K562 (cell line): ENCODE data around the gene KLHDC7A. TPM values are rescaled to one million over a fixed set of nuclear protein-coding genes. Genes with fewer than 3 reads are reported as not detected.

Source experiments
- ATAC-seq: fragments of 200-7000 bp; cut with Tn5 transposase; 3 replicates; pipeline ENCODE4 v1.9.1; 2020; ENCODE audit warnings: moderate library complexity
- BruUV-seq: library from RNA; stranded (reverse); fragments of 400-500 nt; replicated peaks from 2 replicates; lab custom pipeline; 2021; lab: Mats Ljungman, UMichigan
- CTCF ChIA-PET: fragments of 300-600 bp; formaldehyde crosslinking; extraction: SDS; loops from one replicate; lab custom pipeline; 2021; ENCODE audit warnings: low intra/inter-chr PET ratio; lab: Yijun Ruan, JAX
- POLR2A ChIA-PET: fragments of 300-600, 350-650 bp; sonication (Branson Sonifier 250); formaldehyde crosslinking; extraction: SDS; loops from one replicate; lab custom pipeline; 2021; ENCODE audit warnings: antibody characterized with exemption, inconsistent platforms; lab: Yijun Ruan, JAX
- DNase-seq, 4 experiments: peaks; one replicate each; pipeline versions ENCODE4 v3.0.0 to v3.0.0-alpha.2; 2011 to 2018; ENCODE audit warnings: low spot score in 3 of 4, mixed read lengths in 3 of 4; ENCODE audit errors: extremely low read depth in 1 of 4
- FAIRE-seq: peaks from 2 replicates; lab custom pipeline; 2011; peaks lifted over from hg19 to GRCh38; lab: Jason Lieb, UNC
- H2AFZ ChIP-seq: 2 replicates; pipeline ENCODE4 v1.6.0; 2011; ENCODE audit warnings: low read depth, low read length, control low read depth, inconsistent platforms
- H3K27ac ChIP-seq: fragments of 200-600 bp; 3 replicates; pipeline ENCODE4 v1.8.0; 2011; ENCODE audit warnings: low read depth, mild to moderate bottlenecking, control low read depth, inconsistent platforms, low read length, moderate library complexity, mixed read lengths; ENCODE audit errors: extremely low read depth
- H3K27me3 ChIP-seq, 2 experiments: fragments of 300-600 bp in 1 of 2; 2 replicates in 1 of 2; 3 replicates in 1 of 2; pipeline versions ENCODE4 v1.6.0 to v1.8.0; 2011; ENCODE audit warnings: inconsistent platforms in 2 of 2, low read length in 2 of 2, mild to moderate bottlenecking in 1 of 2, mixed read lengths in 1 of 2, moderate library complexity in 1 of 2; ENCODE audit not compliant: control insufficient read depth in 2 of 2, insufficient read depth in 2 of 2
- H3K36me3 ChIP-seq: fragments of 300-600 bp; 3 replicates; pipeline ENCODE4 v1.8.0; 2011; ENCODE audit warnings: mild to moderate bottlenecking, low read length, inconsistent platforms; ENCODE audit not compliant: control insufficient read depth, insufficient read depth
- H3K4me1 ChIP-seq, 2 experiments: fragments of 200-600 bp in 1 of 2; replicated peaks in 1 of 2; 2 replicates in 1 of 2; 3 replicates in 1 of 2; pipeline versions ENCODE4 v1.5.1 to v1.8.0; 2011; ENCODE audit warnings: inconsistent platforms in 2 of 2, low read length in 2 of 2, mild to moderate bottlenecking in 1 of 2, mixed read lengths in 1 of 2, moderate library complexity in 1 of 2; ENCODE audit not compliant: control insufficient read depth in 2 of 2, insufficient read depth in 2 of 2
- H3K4me2 ChIP-seq: 2 replicates; pipeline ENCODE4 v1.6.1; 2011; ENCODE audit warnings: low read length, control low read depth, inconsistent platforms, mixed read lengths; ENCODE audit not compliant: insufficient read depth
- H3K4me3 ChIP-seq: fragments of 200-600 bp; sonication (generic), shearing (Covaris generic); 2 replicates; pipeline ENCODE4 v1.5.1; 2016; ENCODE audit warnings: control low read depth, inconsistent platforms
- H3K79me2 ChIP-seq: fragments of 200-600 bp; 3 replicates; pipeline ENCODE4 v1.8.0; 2011; ENCODE audit warnings: low read length, inconsistent platforms; ENCODE audit not compliant: control insufficient read depth, insufficient read depth
- H3K9ac ChIP-seq, 2 experiments: 2 replicates each; pipeline versions ENCODE4 v1.6.0 to v1.6.1; 2011; ENCODE audit warnings: low read depth in 2 of 2, low read length in 2 of 2, control low read depth in 1 of 2, inconsistent platforms in 1 of 2, mild to moderate bottlenecking in 1 of 2, mixed read lengths in 1 of 2; ENCODE audit not compliant: insufficient read depth in 1 of 2
- H3K9me1 ChIP-seq: one replicate; pipeline ENCODE4 v1.6.0; 2011; ENCODE audit warnings: inconsistent platforms, mild to moderate bottlenecking, low read length, moderate library complexity; ENCODE audit not compliant: control insufficient read depth, insufficient read depth
- H3K9me3 ChIP-seq: replicated peaks from 2 replicates; pipeline ENCODE4 v1.5.1; 2011; ENCODE audit warnings: low read depth, low read length, inconsistent platforms; ENCODE audit not compliant: control insufficient read depth, insufficient read depth
- H4K20me1 ChIP-seq: replicated peaks from 2 replicates; pipeline ENCODE4 v1.6.1; 2011; ENCODE audit warnings: low read length, inconsistent platforms, mixed read lengths; ENCODE audit not compliant: control insufficient read depth, insufficient read depth
- CBX3 ChIP-seq, 2 experiments: IDR thresholded peaks; 1 replicate in 1 of 2; 2 replicates in 1 of 2; pipeline ENCODE4 v1.6.1; 2012; ENCODE audit warnings: inconsistent platforms in 2 of 2, low read length in 2 of 2, borderline replicate concordance in 1 of 2, control low read depth in 1 of 2
- FOS ChIP-seq: IDR thresholded peaks from 3 replicates; pipeline ENCODE4 v1.6.1; 2011; ENCODE audit not compliant: insufficient read length; ENCODE audit errors: extremely low read depth
- HNRNPH1 ChIP-seq: fragments of 200-400 bp; formaldehyde crosslinking; optimal IDR thresholded peaks from 2 replicates; pipeline ENCODE3; 2017; ENCODE audit warnings: low read depth, mild to moderate bottlenecking, low read length, moderate library complexity
- HSF4 ChIP-seq: fragments of 250-450 bp; sonication (Bioruptor Pico); IDR thresholded peaks from 2 replicates; pipeline ENCODE4 v2.1.2; 2022; ENCODE audit warnings: mild to moderate bottlenecking, moderate library complexity, borderline replicate concordance
- NR3C1 ChIP-seq: sonication (generic); formaldehyde crosslinking; IDR thresholded peaks from 2 replicates; pipeline ENCODE4 v1.8.1; 2022; ENCODE audit warnings: missing genetic modification reagents
- RFX1 ChIP-seq: fragments of 450-650 bp; IDR thresholded peaks from 2 replicates; pipeline ENCODE4 v1.6.1; 2016; ENCODE audit warnings: mild to moderate bottlenecking, moderate library complexity
- SOX6 ChIP-seq: fragments of 450-650 bp; IDR thresholded peaks from 2 replicates; pipeline ENCODE4 v1.6.1; 2014; ENCODE audit warnings: mild to moderate bottlenecking
- SP2 ChIP-seq: IDR thresholded peaks from 2 replicates; pipeline ENCODE4 v1.6.1; 2011; ENCODE audit warnings: mild to moderate bottlenecking, low read depth, low read length, moderate library complexity; ENCODE audit not compliant: poor library complexity, severe bottlenecking; ENCODE audit errors: extremely low read depth
- TAL1 ChIP-seq: fragments of 450-650 bp; IDR thresholded peaks from 2 replicates; pipeline ENCODE4 v1.6.1; 2016; ENCODE audit warnings: mild to moderate bottlenecking
- XRCC5 ChIP-seq: fragments of 200-400 bp; formaldehyde crosslinking; IDR thresholded peaks from 2 replicates; pipeline ENCODE4 v1.6.1; 2017; ENCODE audit warnings: low read depth, mild to moderate bottlenecking, low read length
- ZNF263 ChIP-seq: sonication (generic); formaldehyde crosslinking; IDR thresholded peaks from 2 replicates; pipeline ENCODE4 v1.8.0; 2022; ENCODE audit warnings: mild to moderate bottlenecking, missing genetic modification reagents, borderline replicate concordance
- ZNF311 ChIP-seq: fragments of 250-450 bp; sonication (Bioruptor Pico); IDR thresholded peaks from 2 replicates; pipeline ENCODE4 v1.4.0; 2020; ENCODE audit warnings: mild to moderate bottlenecking, moderate library complexity
- ZNF583 ChIP-seq: fragments of 250-450 bp; sonication (Bioruptor Pico); IDR thresholded peaks from 2 replicates; pipeline ENCODE4 v1.4.0; 2020
- WGBS: fragments of 100-300 bp; shearing (Covaris generic); methylation state at CpG from one replicate; pipeline ENCODE4 v1.1.6; 2016; ENCODE audit warnings: low coverage, mixed read lengths; ENCODE audit not compliant: insufficient coverage; ENCODE audit errors: missing lambda C conversion rate; 5-methylcytosine and 5-hydroxymethylcytosine counted together
- in situ Hi-C: fragments of 300-500 bp; cut with MboI; formaldehyde crosslinking; loops from 4 replicates; pipeline ENCODE4 v1.15.0; 2018; ENCODE audit warnings: inconsistent platforms, mixed read lengths
- intact Hi-C: fragments of 100-400 bp; cut with micrococcal nuclease; formaldehyde crosslinking; loops from 2 replicates; pipeline ENCODE4 v1.14.2; 2022
- polyA plus RNA-seq, 8 experiments: library from polyadenylated mRNA; depleted of rRNA in 4 of 8; stranded (reverse) in 5 of 8; unstranded in 3 of 8; fragments of >200 nt; fragmentation: Nextera tagmentation in 2 of 8; fragmentation: Illumina TruSeq in 1 of 8; extraction: Ambion mirVana in 2 of 8; extraction: Trizol in 1 of 8; gene quantifications; 2 replicates each; pipeline versions ENCODE4 v1.2.1 to v1.2.3, GENCODE V29; 2011 to 2014; ENCODE audit warnings: inconsistent platforms in 1 of 8, missing spikeins in 1 of 8
- total RNA-seq, 7 experiments: library from RNA; depleted of rRNA in 6 of 7; stranded (reverse); fragments of >200 nt in 6 of 7; fragmentation: Illumina TruSeq in 2 of 7; extraction: Trizol in 2 of 7; gene quantifications; 2 replicates each; pipeline versions ENCODE4 v1.2.1 to v1.2.3, GENCODE V29; 2011 to 2021; ENCODE audit warnings: low replicate concordance in 1 of 7
- TF ChIP-seq, protein P1 (sequence below): fragments of 450-650 bp; formaldehyde crosslinking; IDR thresholded peaks from 2 replicates; pipeline ENCODE4 v1.4.0; 2022; ENCODE audit warnings: mild to moderate bottlenecking, moderate library complexity
- TF ChIP-seq, protein P2 (sequence below): fragments of 450-650 bp; formaldehyde crosslinking; IDR thresholded peaks from 2 replicates; pipeline ENCODE4 v1.4.0; 2020; ENCODE audit warnings: mild to moderate bottlenecking
- TF ChIP-seq, protein P3 (sequence below): IDR thresholded peaks from 2 replicates; pipeline ENCODE4 v1.6.1; 2014; ENCODE audit warnings: antibody characterized with exemption
- TF ChIP-seq, protein P4 (sequence below): fragments of 450-650 bp; IDR thresholded peaks from 2 replicates; pipeline ENCODE4 v1.6.1; 2016; ENCODE audit warnings: antibody characterized with exemption

The KLHDC7A gene
- total and polyA plus RNA-seq, 9 of the 15 experiments (the other 6 are each of a cell fraction or from before 2014, with no cell fraction given) = 0.01 to 0.02 (median 0.01) TPM; not detected in 6

DNA sequence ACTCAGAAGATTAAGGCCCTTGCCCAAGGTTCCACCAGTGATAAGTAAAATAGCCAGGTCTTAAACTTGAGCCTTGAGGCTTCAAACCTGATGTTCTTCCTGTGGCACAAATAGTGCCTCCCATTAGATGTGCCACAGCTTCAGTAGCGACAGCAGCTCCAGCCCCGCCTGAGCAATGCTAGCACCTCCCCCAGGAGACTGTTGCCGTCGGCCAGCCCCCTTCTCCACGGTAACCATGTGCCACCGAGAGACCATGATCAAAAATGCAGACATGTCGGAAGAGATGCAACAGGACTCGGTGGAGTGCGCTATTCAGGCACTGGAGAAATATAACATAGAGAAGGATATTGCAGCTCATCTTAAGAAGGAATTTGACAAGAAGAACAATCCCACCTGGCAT is 32.2 kb downstream of the KLHDC7A start (continued):
- TF ChIP-seq HNRNPH1 (no peak), CBX3 (IDR thresholded peaks at IDR 0.05; ENCODE audit: borderline replicate concordance in 1 of 2, low read length in 2 of 2) (no peak)
- TF ChIP-seq, protein P1, sequence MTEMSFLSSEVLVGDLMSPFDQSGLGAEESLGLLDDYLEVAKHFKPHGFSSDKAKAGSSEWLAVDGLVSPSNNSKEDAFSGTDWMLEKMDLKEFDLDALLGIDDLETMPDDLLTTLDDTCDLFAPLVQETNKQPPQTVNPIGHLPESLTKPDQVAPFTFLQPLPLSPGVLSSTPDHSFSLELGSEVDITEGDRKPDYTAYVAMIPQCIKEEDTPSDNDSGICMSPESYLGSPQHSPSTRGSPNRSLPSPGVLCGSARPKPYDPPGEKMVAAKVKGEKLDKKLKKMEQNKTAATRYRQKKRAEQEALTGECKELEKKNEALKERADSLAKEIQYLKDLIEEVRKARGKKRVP = no peak

DNA sequence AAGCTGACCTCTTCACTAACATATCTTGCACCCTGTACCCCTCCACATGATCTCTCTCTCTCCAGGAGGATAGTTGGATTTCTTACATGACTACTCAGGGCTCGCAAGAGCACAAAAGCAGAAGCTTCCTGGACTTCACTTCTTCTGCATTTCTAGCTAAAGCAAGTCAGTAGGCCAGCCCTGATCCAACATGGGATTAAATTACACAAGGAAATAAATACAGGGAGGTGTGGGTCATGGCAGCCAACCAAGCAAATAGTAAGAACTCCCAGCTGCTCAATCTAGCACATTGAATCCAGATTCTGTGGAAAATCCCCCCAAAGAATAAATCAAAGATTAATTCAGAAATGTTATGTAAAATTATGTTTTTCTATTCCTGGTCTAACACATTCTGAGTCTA is 33.3 kb downstream of the KLHDC7A start:
- ATAC-seq = no peak
- H3K79me2 ChIP-seq = no peaks in the 10 kb centered on the region
- H3K4me2 ChIP-seq = no peak overlapping the region
- in situ Hi-C loops = no loop called here
- POLR2A ChIA-PET = no interaction called here
- no peaks in the 10 kb centered on the region for H3K36me3 ChIP-seq
- no peak for DNase-seq
- no peak overlapping the region for H3K9ac ChIP-seq
- no peaks in the 10 kb centered on the region for H4K20me1 ChIP-seq
- H3K27me3 ChIP-seq = peaks cover 0 to 2% of the 10 kb centered on the region in 2 experiments; a peak in 1 of 5 replicates
- H3K9me3 ChIP-seq = no peaks in the 10 kb centered on the region; the same call in 1 of the 2 replicates
- no peaks in the 10 kb centered on the region for H3K4me1 ChIP-seq
- no peak overlapping the region for H3K27ac ChIP-seq
- CTCF ChIA-PET = no interaction called here
- no peak overlapping the region for H3K4me3 ChIP-seq
- no peaks in the 10 kb centered on the region for H3K9me1 ChIP-seq
- no TSS peak for BruUV-seq
- H2AFZ ChIP-seq = no peak overlapping the region
- FAIRE-seq = no peak
- intact Hi-C loops = no loop called here
- WGBS = 6% methylated on average over 1 of the region's 1 CpG
- TF ChIP-seq FOS (no peak), ZNF583 (CRISPR knock-in tag) (no peak), ZNF311 (CRISPR knock-in tag) (no peak), SP2 (no peak), RFX1 (no peak), TAL1 (no peak), HSF4 (CRISPR knock-in tag) (no peak), SOX6 (no peak), ZNF263 (CRISPR knock-in tag) (no peak), NR3C1 (CRISPR knock-in tag) (no peak), XRCC5 (no peak)
- TF ChIP-seq, protein P2, sequence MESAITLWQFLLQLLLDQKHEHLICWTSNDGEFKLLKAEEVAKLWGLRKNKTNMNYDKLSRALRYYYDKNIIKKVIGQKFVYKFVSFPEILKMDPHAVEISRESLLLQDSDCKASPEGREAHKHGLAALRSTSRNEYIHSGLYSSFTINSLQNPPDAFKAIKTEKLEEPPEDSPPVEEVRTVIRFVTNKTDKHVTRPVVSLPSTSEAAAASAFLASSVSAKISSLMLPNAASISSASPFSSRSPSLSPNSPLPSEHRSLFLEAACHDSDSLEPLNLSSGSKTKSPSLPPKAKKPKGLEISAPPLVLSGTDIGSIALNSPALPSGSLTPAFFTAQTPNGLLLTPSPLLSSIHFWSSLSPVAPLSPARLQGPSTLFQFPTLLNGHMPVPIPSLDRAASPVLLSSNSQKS (CRISPR knock-in tag) = no peak
- TF ChIP-seq, protein P3, sequence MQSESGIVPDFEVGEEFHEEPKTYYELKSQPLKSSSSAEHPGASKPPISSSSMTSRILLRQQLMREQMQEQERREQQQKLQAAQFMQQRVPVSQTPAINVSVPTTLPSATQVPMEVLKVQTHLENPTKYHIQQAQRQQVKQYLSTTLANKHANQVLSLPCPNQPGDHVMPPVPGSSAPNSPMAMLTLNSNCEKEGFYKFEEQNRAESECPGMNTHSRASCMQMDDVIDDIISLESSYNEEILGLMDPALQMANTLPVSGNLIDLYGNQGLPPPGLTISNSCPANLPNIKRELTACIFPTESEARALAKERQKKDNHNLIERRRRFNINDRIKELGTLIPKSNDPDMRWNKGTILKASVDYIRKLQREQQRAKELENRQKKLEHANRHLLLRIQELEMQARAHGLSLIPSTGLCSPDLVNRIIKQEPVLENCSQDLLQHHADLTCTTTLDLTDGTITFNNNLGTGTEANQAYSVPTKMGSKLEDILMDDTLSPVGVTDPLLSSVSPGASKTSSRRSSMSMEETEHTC = no peak
- TF ChIP-seq, protein P4, sequence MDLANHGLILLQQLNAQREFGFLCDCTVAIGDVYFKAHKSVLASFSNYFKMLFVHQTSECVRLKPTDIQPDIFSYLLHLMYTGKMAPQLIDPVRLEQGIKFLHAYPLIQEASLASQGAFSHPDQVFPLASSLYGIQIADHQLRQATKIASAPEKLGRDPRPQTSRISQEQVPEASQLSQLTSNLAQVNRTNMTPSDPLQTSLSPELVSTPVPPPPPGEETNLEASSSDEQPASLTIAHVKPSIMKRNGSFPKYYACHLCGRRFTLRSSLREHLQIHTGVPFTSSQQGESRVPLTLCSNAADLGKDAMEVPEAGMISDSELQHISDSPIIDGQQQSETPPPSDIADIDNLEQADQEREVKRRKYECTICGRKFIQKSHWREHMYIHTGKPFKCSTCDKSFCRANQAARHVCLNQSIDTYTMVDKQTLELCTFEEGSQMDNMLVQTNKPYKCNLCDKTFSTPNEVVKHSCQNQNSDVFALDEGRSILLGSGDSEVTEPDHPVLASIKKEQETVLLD = no peak
